Measurements from ENCODE around the gene ZBTB43. TPM values are rescaled to one million over a fixed set of nuclear protein-coding genes. Genes with fewer than 3 reads are reported as not detected.
A peak's percentile ranks its signal among the peaks of the same experiment; 100 is the strongest.
"Not testable (repeated sequence)": the region's sequence is repeated elsewhere in the genome, so short reads cannot be mapped to it uniquely, and the experiment has no call there.

The ZBTB43 gene
- total RNA-seq, 8 experiments from 2014 or later = 9.3 to 23.2 (median 13.6) TPM

DNA sequence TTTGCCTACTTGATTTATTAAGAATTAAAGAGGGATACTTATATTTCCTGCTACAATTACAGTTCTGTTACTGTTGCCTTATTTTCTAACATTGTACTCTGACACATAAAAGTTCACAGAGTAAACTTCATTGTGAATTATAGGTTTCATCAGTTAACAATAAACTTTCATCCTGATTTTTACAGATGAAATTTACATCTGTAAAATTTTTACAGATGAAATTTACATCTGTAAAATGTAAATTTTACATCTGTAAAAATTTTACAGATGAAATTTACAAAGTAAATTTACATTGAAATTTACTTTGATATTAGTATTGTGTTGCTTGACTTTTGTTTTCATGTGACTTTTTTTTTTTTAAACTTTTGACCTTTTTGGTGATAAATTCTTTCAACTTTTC lies 9.3 kb downstream of the ZBTB43 start:
- ATAC-seq (replicated peaks in 6 of 8) = no peak
- Histone ChIP-seq H3K4me1 (replicated peaks in 1 of 2) (no peaks in the 10 kb centered on the region), H3K4me3 (no peak overlapping the region), H3K27ac (no peak overlapping the region)
- in situ Hi-C loops (cut with MboI; ENCODE audit: low pct_unique_long_range_greater_than_20kb in 2 of 9, low sequenced_read_pairs in 9 of 9, unreplicated experiment in 9 of 9) = no loop called here

DNA sequence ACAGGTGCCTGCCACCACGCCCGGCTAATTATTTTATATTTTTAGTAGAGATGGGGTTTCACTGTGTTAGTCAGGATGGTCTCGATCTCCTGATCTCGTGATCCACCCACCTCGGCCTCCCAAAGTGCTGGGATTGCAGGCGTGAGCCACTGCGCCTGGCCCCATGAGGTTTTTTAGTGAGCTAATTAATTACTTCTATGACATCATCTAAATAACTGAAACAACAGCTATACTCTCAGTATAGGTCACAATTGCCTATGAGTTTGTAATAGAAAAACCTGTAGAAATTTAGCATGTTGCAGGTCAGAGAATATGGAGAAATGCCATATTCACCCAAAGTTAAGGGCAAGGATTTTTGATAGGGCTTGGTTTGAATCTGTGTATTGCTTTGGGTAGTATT lies 12.8 kb downstream of the ZBTB43 start:
- H3K4me1 ChIP-seq (replicated peaks in 1 of 2); in situ Hi-C loops (cut with MboI; ENCODE audit: low pct_unique_long_range_greater_than_20kb in 2 of 9, low sequenced_read_pairs in 9 of 9, unreplicated experiment in 9 of 9); H3K27ac ChIP-seq; ATAC-seq (replicated peaks in 6 of 8); H3K4me3 ChIP-seq: not testable (repeated sequence)
- 92 to 100% (median 100%) methylated on average over 1 to 4 of the region's 7 CpGs; no CpG with 5 or more reads in 4 of the 10 experiments for WGBS, 10 experiments

DNA sequence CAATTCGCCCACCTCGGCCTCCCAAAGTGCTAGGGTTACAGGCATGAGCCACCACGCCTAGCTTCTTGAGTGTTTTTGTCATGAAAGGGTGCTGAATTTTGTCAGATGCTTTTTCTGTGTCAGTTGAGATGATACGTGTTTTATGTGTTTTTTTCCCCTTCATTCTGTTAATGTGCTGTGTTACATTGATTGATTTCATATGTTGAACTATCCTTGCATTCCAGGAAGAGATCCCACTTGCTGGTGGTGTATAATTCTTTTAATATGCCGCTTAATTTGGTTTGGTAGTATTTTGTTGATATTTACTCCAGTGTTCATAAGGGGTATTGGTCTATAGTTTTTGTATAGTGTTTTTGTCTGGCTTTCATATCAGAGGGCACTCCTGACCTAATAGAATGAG lies 13.6 kb downstream of the ZBTB43 start:
- in situ Hi-C loops (cut with MboI; ENCODE audit: low pct_unique_long_range_greater_than_20kb in 2 of 9, low sequenced_read_pairs in 9 of 9, unreplicated experiment in 9 of 9) = no loop called here
- 79 to 100% (median 99%) methylated on average over 1 to 5 of the region's 5 CpGs for WGBS, 10 experiments
- H3K4me1 ChIP-seq (replicated peaks in 1 of 2) = no peaks in the 10 kb centered on the region
- no peak overlapping the region for H3K4me3 ChIP-seq
- no peak for ATAC-seq (replicated peaks in 6 of 8)
- H3K27ac ChIP-seq = no peak overlapping the region

DNA sequence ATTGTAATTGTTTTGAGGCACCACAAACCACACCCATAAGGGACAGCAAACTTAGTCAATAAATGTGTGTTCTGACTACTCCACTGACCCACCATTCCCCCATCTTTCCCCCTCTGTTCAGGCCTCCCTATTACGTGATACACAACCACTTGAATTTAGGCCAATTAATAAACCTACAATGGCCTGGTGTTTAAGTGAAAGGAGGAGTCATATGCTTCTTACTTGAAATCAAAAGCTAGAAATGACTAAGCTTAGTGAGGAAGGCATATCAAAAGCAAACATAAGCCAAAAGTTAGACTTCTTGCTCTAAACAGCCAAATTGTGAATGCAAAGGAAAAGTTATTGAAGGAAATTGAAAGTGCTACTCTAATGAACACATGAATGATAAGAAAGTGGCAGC lies 14.6 kb downstream of the ZBTB43 start:
- in situ Hi-C loops (cut with MboI; ENCODE audit: low pct_unique_long_range_greater_than_20kb in 2 of 9, low sequenced_read_pairs in 9 of 9, unreplicated experiment in 9 of 9) = no loop called here
- Histone ChIP-seq H3K27ac (no peak overlapping the region), H3K4me1 (replicated peaks in 1 of 2) (no peaks in the 10 kb centered on the region), H3K4me3 (no peak overlapping the region)
- ATAC-seq (replicated peaks in 6 of 8) = no peak
- 86 to 100% (median 100%) methylated on average over 1 of the region's 1 CpG; no CpG with 5 or more reads in 2 of the 10 experiments for WGBS, 10 experiments

DNA sequence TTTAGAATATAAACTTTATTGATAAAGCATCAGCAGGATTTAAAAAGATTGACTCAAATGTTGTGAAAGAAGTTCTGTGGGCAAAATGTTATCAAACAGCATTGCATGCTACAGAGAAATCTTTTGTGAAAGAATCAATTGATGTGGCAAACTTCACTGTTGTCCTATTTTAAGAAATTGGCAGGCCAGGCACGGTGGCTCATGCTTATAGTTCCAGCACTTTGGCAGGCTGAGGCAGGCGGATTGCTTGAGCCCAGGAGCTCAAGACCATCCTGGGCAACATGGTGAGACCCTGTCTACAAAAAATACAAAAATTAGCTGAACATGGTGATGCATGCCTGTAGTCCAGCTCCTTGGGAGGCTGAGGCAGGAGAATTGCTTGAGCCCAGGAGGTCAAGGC lies 17.4 kb downstream of the ZBTB43 start:
- in situ Hi-C loops (cut with MboI; ENCODE audit: low pct_unique_long_range_greater_than_20kb in 2 of 9, low sequenced_read_pairs in 9 of 9, unreplicated experiment in 9 of 9) = no loop called here
- WGBS, 10 experiments = 60 to 100% (median 88%) methylated on average over 1 to 2 of the region's 2 CpGs; no CpG with 5 or more reads in 4 of the 10 experiments
- H3K4me1 ChIP-seq (replicated peaks in 1 of 2) = no peaks in the 10 kb centered on the region
- no peak for ATAC-seq (replicated peaks in 6 of 8)
- no peak overlapping the region for H3K4me3 ChIP-seq
- H3K27ac ChIP-seq = no peak overlapping the region

GRCh38 chr9:126822873-126823272 lies 18.0 kb downstream of the ZBTB43 start:
- in situ Hi-C loops (cut with MboI; ENCODE audit: low pct_unique_long_range_greater_than_20kb in 2 of 9, low sequenced_read_pairs in 9 of 9, unreplicated experiment in 9 of 9) = no loop called here
- Histone ChIP-seq H3K4me3 (no peak overlapping the region), H3K27ac (no peak overlapping the region), H3K4me1 (replicated peaks in 1 of 2) (no peaks in the 10 kb centered on the region)
- 83 to 100% (median 100%) methylated on average over 1 of the region's 1 CpG; no CpG with 5 or more reads in 3 of the 10 experiments for WGBS, 10 experiments
- ATAC-seq (replicated peaks in 6 of 8) = no peak

DNA sequence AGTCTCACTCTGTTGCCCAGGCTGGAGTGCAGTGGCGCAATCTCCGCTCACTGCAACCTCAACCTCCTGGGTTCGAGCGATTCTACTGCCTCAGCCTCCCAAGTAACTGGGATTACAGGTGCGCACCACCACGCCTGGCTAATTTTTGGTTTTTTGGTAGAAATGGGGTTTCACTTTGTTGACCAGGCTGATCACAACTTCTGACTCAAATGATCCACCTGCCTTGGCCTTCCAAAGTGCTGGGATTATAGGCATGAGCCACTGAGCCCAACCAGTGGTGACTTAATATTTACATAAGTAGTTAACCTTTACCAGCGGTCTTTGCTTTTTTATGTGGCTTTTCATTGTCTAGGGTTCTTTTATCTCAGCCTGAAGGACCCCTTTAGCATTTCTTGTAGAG lies 19.2 kb downstream of the ZBTB43 start:
- H3K4me1 ChIP-seq (replicated peaks in 1 of 2); ATAC-seq (replicated peaks in 6 of 8); H3K4me3 ChIP-seq; H3K27ac ChIP-seq; in situ Hi-C loops (cut with MboI; ENCODE audit: low pct_unique_long_range_greater_than_20kb in 2 of 9, low sequenced_read_pairs in 9 of 9, unreplicated experiment in 9 of 9): not testable (repeated sequence)
- WGBS, 10 experiments = 87 to 100% (median 94%) methylated on average over 2 to 7 of the region's 7 CpGs; no CpG with 5 or more reads in 1 of the 10 experiments

- in situ Hi-C loops (cut with MboI; ENCODE audit: low pct_unique_long_range_greater_than_20kb in 2 of 9, low sequenced_read_pairs in 9 of 9, unreplicated experiment in 9 of 9) = no loop called here
- Histone ChIP-seq H3K4me3 (no peak overlapping the region), H3K4me1 (replicated peaks in 1 of 2) (no peaks in the 10 kb centered on the region), H3K27ac (no peak overlapping the region)
- WGBS, 10 experiments = 90 to 100% (median 96%) methylated on average over 1 to 7 of the region's 7 CpGs; no CpG with 5 or more reads in 1 of the 10 experiments
- no peak for ATAC-seq (replicated peaks in 6 of 8)
These were observed 22.4 kb downstream of the ZBTB43 start for GRCh38 chr9:126827227-126827626.

DNA sequence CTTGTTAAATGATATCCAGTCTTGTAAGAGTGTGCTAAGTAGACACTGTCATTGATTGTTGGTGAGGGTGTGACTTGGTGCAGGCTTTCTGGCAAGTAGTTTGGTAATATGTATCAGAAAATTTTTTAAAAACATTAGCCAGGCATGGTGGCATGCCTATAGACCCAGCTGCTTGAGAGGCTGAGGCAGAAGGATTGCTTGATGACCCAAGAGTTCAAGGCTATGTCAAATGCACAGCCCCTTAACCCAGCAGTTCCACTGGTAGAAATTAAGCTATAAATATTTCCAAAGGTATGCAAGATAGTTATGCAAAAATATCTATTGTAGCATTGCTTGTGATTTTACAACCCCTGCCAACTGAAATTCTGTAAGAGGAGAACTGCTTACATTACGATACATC lies 24.2 kb downstream of the ZBTB43 start:
- ATAC-seq (replicated peaks in 6 of 8) = peak in 1 of 8 experiments; percentile 21
- WGBS, 10 experiments = 33 to 100% (median 88%) methylated on average over 1 of the region's 1 CpG; no CpG with 5 or more reads in 6 of the 10 experiments
- Histone ChIP-seq H3K4me1 (replicated peaks in 1 of 2) (no peaks in the 10 kb centered on the region), H3K4me3 (no peak overlapping the region), H3K27ac (no peak overlapping the region)
- in situ Hi-C loops (cut with MboI; ENCODE audit: low pct_unique_long_range_greater_than_20kb in 2 of 9, low sequenced_read_pairs in 9 of 9, unreplicated experiment in 9 of 9) = no loop called here

GRCh38 chr9:126830827-126831226 lies 26.0 kb downstream of the ZBTB43 start:
- H3K4me3 ChIP-seq = no peak overlapping the region
- no peak for ATAC-seq (replicated peaks in 6 of 8)
- in situ Hi-C loops (cut with MboI; ENCODE audit: low pct_unique_long_range_greater_than_20kb in 2 of 9, low sequenced_read_pairs in 9 of 9, unreplicated experiment in 9 of 9) = no loop called here
- 58 to 100% (median 100%) methylated on average over 1 to 2 of the region's 3 CpGs; no CpG with 5 or more reads in 2 of the 10 experiments for WGBS, 10 experiments
- no peaks in the 10 kb centered on the region for H3K4me1 ChIP-seq (replicated peaks in 1 of 2)
- no peak overlapping the region for H3K27ac ChIP-seq

GRCh38 chr9:126832440-126832839 lies 27.6 kb downstream of the ZBTB43 start:
- ATAC-seq (replicated peaks in 6 of 8) = no peak
- WGBS, 10 experiments = 82 to 100% (median 93%) methylated on average over 2 to 8 of the region's 9 CpGs; no CpG with 5 or more reads in 2 of the 10 experiments
- no peaks in the 10 kb centered on the region for H3K4me1 ChIP-seq (replicated peaks in 1 of 2)
- in situ Hi-C loops (cut with MboI; ENCODE audit: low pct_unique_long_range_greater_than_20kb in 2 of 9, low sequenced_read_pairs in 9 of 9, unreplicated experiment in 9 of 9) = no loop called here
- no peak overlapping the region for H3K27ac ChIP-seq
- H3K4me3 ChIP-seq = no peak overlapping the region

GRCh38 chr9:126833020-126833419 lies 28.2 kb downstream of the ZBTB43 start:
- 60 to 100% (median 94%) methylated on average over 1 to 8 of the region's 24 CpGs; no CpG with 5 or more reads in 1 of the 10 experiments for WGBS, 10 experiments
- Histone ChIP-seq H3K27ac (no peak overlapping the region), H3K4me3 (no peak overlapping the region), H3K4me1 (replicated peaks in 1 of 2) (no peaks in the 10 kb centered on the region)
- in situ Hi-C loops (cut with MboI; ENCODE audit: low pct_unique_long_range_greater_than_20kb in 2 of 9, low sequenced_read_pairs in 9 of 9, unreplicated experiment in 9 of 9) = no loop called here
- no peak for ATAC-seq (replicated peaks in 6 of 8)

GRCh38 chr9:126833710-126834345 lies 29.0 kb downstream of the ZBTB43 start:
- ATAC-seq (replicated peaks in 6 of 8) = peak in 3 of 8 experiments; percentile 61 to 91 (median 70)
- in situ Hi-C loops (cut with MboI; ENCODE audit: low pct_unique_long_range_greater_than_20kb in 2 of 9, low sequenced_read_pairs in 9 of 9, unreplicated experiment in 9 of 9) = no loop called here
- Histone ChIP-seq H3K4me1 (replicated peaks in 1 of 2) (no peaks in the 10 kb centered on the region), H3K27ac (no peak overlapping the region), H3K4me3 (no peak overlapping the region)
- WGBS, 10 experiments = 35 to 100% (median 89%) methylated on average over 1 to 8 of the region's 8 CpGs

DNA sequence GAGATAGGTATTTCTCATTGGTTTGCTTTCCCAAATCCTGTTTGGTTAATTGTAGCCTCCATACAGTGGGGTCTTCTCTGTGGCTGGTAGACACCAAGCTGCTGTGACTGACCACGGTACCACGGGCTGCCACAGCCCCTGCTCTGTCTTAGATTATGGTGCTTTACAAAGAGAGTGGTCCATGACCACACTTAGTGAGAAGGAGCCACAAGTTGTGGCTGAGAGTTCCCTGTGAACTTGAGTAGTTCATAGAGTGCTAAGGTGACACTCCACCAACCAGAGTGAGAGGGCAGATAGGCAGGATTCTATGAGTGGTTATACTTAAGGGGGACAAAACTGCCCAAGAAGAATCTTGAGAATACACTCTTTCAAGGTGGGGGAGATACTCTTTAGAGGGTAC lies 29.8 kb downstream of the ZBTB43 start:
- WGBS, 10 experiments = 81 to 100% (median 100%) methylated on average over 1 to 2 of the region's 2 CpGs; no CpG with 5 or more reads in 5 of the 10 experiments
- in situ Hi-C loops (cut with MboI; ENCODE audit: low pct_unique_long_range_greater_than_20kb in 2 of 9, low sequenced_read_pairs in 9 of 9, unreplicated experiment in 9 of 9) = no loop called here
- Histone ChIP-seq H3K4me1 (replicated peaks in 1 of 2) (no peaks in the 10 kb centered on the region), H3K4me3 (no peak overlapping the region), H3K27ac (no peak overlapping the region)
- no peak for ATAC-seq (replicated peaks in 6 of 8)
